ENCODE measurements around the gene BBOF1. TPM values are rescaled to one million over a fixed set of nuclear protein-coding genes. Genes with fewer than 3 reads are reported as not detected.

BBOF1 gene
- total RNA-seq, 1 experiment from 2014 or later: 6.8 TPM

- intact Hi-C loops (cut with micrococcal nuclease; ENCODE audit: unreplicated experiment): no loop called here
- TF ChIP-seq, protein P1, sequence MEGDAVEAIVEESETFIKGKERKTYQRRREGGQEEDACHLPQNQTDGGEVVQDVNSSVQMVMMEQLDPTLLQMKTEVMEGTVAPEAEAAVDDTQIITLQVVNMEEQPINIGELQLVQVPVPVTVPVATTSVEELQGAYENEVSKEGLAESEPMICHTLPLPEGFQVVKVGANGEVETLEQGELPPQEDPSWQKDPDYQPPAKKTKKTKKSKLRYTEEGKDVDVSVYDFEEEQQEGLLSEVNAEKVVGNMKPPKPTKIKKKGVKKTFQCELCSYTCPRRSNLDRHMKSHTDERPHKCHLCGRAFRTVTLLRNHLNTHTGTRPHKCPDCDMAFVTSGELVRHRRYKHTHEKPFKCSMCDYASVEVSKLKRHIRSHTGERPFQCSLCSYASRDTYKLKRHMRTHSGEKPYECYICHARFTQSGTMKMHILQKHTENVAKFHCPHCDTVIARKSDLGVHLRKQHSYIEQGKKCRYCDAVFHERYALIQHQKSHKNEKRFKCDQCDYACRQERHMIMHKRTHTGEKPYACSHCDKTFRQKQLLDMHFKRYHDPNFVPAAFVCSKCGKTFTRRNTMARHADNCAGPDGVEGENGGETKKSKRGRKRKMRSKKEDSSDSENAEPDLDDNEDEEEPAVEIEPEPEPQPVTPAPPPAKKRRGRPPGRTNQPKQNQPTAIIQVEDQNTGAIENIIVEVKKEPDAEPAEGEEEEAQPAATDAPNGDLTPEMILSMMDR (conservative IDR thresholded peaks at IDR 0.05): no peak
- no peak for TF ChIP-seq EZH2 (IDR thresholded peaks at IDR 0.05; ENCODE audit: low read depth)
- Histone ChIP-seq H3K4me2 (no peak overlapping the region), H2AFZ (no peak overlapping the region), H3K36me3 (ENCODE audit: low read depth) (no peaks in the 10 kb centered on the region), H3K9me3 (ENCODE audit: insufficient read depth, low read depth) (no peaks in the 10 kb centered on the region), H3K27me3 (ENCODE audit: insufficient read depth, low read depth) (no peaks in the 10 kb centered on the region), H3K4me3 (no peak overlapping the region), H3K9me2 (ENCODE audit: insufficient read depth) (no peaks in the 10 kb centered on the region), H3K4me1 (replicated peaks; ENCODE audit: insufficient read depth) (peaks cover 20% of the 10 kb centered on the region), H4K20me1 (ENCODE audit: insufficient read depth) (no peaks in the 10 kb centered on the region), H3F3A (ENCODE audit: insufficient read depth, low read depth) (no peaks in the 10 kb centered on the region; the same call in 1 of the 2 replicates), H3K27ac (no peak overlapping the region), H3K79me2 (ENCODE audit: low read depth) (peaks cover 14% of the 10 kb centered on the region)
- ChIA-PET CTCF (no interaction called here), POLR2A (ENCODE audit: unreplicated experiment) (interaction anchor here (0.6 kb wide), 1 partner anchor 10 kb away, joined by 22 read pairs; no protein-coding TSS in a partner anchor)
- no TSS peak for BruUV-seq (replicated peaks)
- no peak for DNase-seq
Measured at GRCh38 chr14:74081491-74081890, 62.3 kb downstream of the BBOF1 start.

DNA sequence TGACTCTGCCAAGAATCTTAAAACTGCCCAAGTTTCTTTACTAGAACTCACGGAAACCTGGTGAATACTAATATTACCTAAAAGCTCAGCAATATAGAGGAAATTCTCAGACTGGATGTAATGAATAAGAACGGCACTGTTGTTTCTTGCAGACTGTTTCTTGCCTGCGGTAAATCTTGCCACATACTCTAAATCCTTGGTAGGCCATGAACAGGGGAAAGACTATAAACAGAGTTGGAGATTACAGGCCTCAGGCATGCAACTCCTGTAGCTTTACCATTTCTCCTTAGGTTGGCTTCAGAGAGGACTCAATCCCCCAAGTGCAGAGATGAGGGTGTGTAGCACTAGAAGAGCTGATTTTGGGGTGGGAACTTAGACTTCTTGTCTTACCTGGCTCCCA lies 64.0 kb downstream of the BBOF1 start:
- CTCF ChIA-PET: interaction anchor here (0.9 kb wide), 1 partner anchor 136 kb away, joined by 4 read pairs; no protein-coding TSS in a partner anchor
- Histone ChIP-seq H3F3A (ENCODE audit: insufficient read depth, low read depth) (no peaks in the 10 kb centered on the region; the same call in 1 of the 2 replicates), H3K9me3 (ENCODE audit: insufficient read depth, low read depth) (no peaks in the 10 kb centered on the region), H3K4me3 (peak overlapping the region; percentile 80), H3K4me2 (peak overlapping the region; percentile 100), H3K9me2 (ENCODE audit: insufficient read depth) (no peaks in the 10 kb centered on the region), H3K27me3 (ENCODE audit: insufficient read depth, low read depth) (no peaks in the 10 kb centered on the region), H4K20me1 (ENCODE audit: insufficient read depth) (no peaks in the 10 kb centered on the region), H3K79me2 (ENCODE audit: low read depth) (peaks cover 19% of the 10 kb centered on the region), H2AFZ (peak overlapping the region; percentile 97; the same call in 1 of the 2 replicates), H3K36me3 (ENCODE audit: low read depth) (no peaks in the 10 kb centered on the region), H3K27ac (no peak overlapping the region), H3K4me1 (replicated peaks; ENCODE audit: insufficient read depth) (peaks cover 21% of the 10 kb centered on the region)
- BruUV-seq (replicated peaks): no TSS peak
- no peak for TF ChIP-seq EZH2 (IDR thresholded peaks at IDR 0.05; ENCODE audit: low read depth)
- TF ChIP-seq, protein P1 (conservative IDR thresholded peaks at IDR 0.05): no peak
- intact Hi-C loops (cut with micrococcal nuclease; ENCODE audit: unreplicated experiment): no loop called here
- POLR2A ChIA-PET (ENCODE audit: unreplicated experiment): no interaction called here
- DNase-seq: no peak

GRCh38 chr14:74083784-74084276 lies 64.7 kb downstream of the BBOF1 start:
- no peak for DNase-seq
- Histone ChIP-seq H3K9me2 (ENCODE audit: insufficient read depth) (no peaks in the 10 kb centered on the region), H2AFZ (peak overlapping the region; percentile 97), H4K20me1 (ENCODE audit: insufficient read depth) (no peaks in the 10 kb centered on the region), H3K4me2 (peak overlapping the region; percentile 100), H3K36me3 (ENCODE audit: low read depth) (no peaks in the 10 kb centered on the region), H3K27me3 (ENCODE audit: insufficient read depth, low read depth) (no peaks in the 10 kb centered on the region), H3K27ac (no peak overlapping the region), H3K4me3 (peak overlapping the region; percentile 80), H3K9me3 (ENCODE audit: insufficient read depth, low read depth) (no peaks in the 10 kb centered on the region), H3K79me2 (ENCODE audit: low read depth) (peaks cover 19% of the 10 kb centered on the region), H3F3A (ENCODE audit: insufficient read depth, low read depth) (no peaks in the 10 kb centered on the region; the same call in 1 of the 2 replicates), H3K4me1 (replicated peaks; ENCODE audit: insufficient read depth) (peaks cover 21% of the 10 kb centered on the region)
- TSS peak; percentile 53 for BruUV-seq (replicated peaks)
- intact Hi-C loops (cut with micrococcal nuclease; ENCODE audit: unreplicated experiment): loop anchor here (1.0 kb wide), 2 partner anchors 22 to 66 kb away; no protein-coding TSS in a partner anchor
- ChIA-PET POLR2A (ENCODE audit: unreplicated experiment) (interaction anchor here (0.7 kb wide), 1 partner anchor 19 kb away, joined by 4 read pairs; no protein-coding TSS in a partner anchor), CTCF (interaction anchor here (0.9 kb wide), 1 partner anchor 135 kb away, joined by 4 read pairs; no protein-coding TSS in a partner anchor)
- TF ChIP-seq, protein P1 (conservative IDR thresholded peaks at IDR 0.05): no peak
- TF ChIP-seq EZH2 (IDR thresholded peaks at IDR 0.05; ENCODE audit: low read depth): no peak

Data from PC-9 (cell line).